HepG2 (cell line): Measurements from ENCODE around the gene KLF13.

Experiments used
- CTCF ChIP-seq: sonication (generic); formaldehyde crosslinking; IDR thresholded peaks from 2 replicates; pipeline ENCODE4 v1.5.0; 2020; ENCODE audit warnings: mild to moderate bottlenecking, missing genetic modification reagents, moderate library complexity
- EZH2 ChIP-seq: conservative IDR thresholded peaks from 2 replicates; pipeline ENCODE4 v1.6.1; 2012; ENCODE audit warnings: mild to moderate bottlenecking, low read depth, low read length, moderate library complexity
- FOXM1 ChIP-seq: sonication (generic); formaldehyde crosslinking; IDR thresholded peaks from 2 replicates; pipeline ENCODE4 v1.5.0; 2020; ENCODE audit warnings: missing genetic modification reagents
- GMEB2 ChIP-seq: IDR thresholded peaks from 2 replicates; pipeline ENCODE4 v1.6.1; 2016; ENCODE audit warnings: missing biosample characterization, missing genetic modification reagents, low read depth
- IKZF1 ChIP-seq: fragments of 450-650 bp; IDR thresholded peaks from 2 replicates; pipeline ENCODE4 v1.7.1; 2016
- PHF5A ChIP-seq: IDR thresholded peaks from one replicate; pipeline ENCODE4 v1.6.1; 2018; ENCODE audit warnings: low read depth, missing genetic modification reagents; ENCODE audit not compliant: unreplicated experiment
- PRDM10 ChIP-seq: sonication (generic); formaldehyde crosslinking; IDR thresholded peaks from 2 replicates; pipeline ENCODE4 v1.4.0; 2020; ENCODE audit warnings: low read depth, missing genetic modification reagents
- SIN3A ChIP-seq: IDR thresholded peaks from 2 replicates; pipeline ENCODE4 v1.6.1; 2011; ENCODE audit warnings: low read depth, mild to moderate bottlenecking, control low read depth, low read length, borderline replicate concordance
- SMAD1 ChIP-seq: sonication (generic); formaldehyde crosslinking; IDR thresholded peaks from 2 replicates; pipeline ENCODE4 v1.4.0; 2020; ENCODE audit warnings: missing genetic modification reagents, low read depth, mild to moderate bottlenecking, borderline replicate concordance
- ZBTB40 ChIP-seq, 2 experiments: fragments of 450-650 bp in 1 of 2; sonication (generic) in 1 of 2; formaldehyde crosslinking in 1 of 2; IDR thresholded peaks; 2 replicates each; pipeline versions ENCODE4 v1.6.1 to v1.8.0; 2016 to 2022; ENCODE audit warnings: antibody characterized with exemption in 1 of 2, mild to moderate bottlenecking in 1 of 2, missing genetic modification reagents in 1 of 2
- ZNF549 ChIP-seq: sonication (generic); formaldehyde crosslinking; IDR thresholded peaks from 2 replicates; pipeline ENCODE4 v1.5.0; 2020; ENCODE audit warnings: missing genetic modification reagents
- ZXDC ChIP-seq: sonication (generic); formaldehyde crosslinking; IDR thresholded peaks from 2 replicates; pipeline ENCODE4 v1.5.0; 2020; ENCODE audit warnings: mild to moderate bottlenecking, missing genetic modification reagents

- TF ChIP-seq SMAD1 (CRISPR knock-in tag) (no peak), IKZF1 (no peak), EZH2 (no peak), CTCF (no peak), PHF5A (CRISPR knock-in tag) (no peak), ZBTB40 (IDR thresholded peaks at IDR 0.05) (no peak), ZBTB40 (CRISPR knock-in tag; IDR thresholded peaks at IDR 0.05) (no peak), ZNF549 (no peak), ZXDC (CRISPR knock-in tag) (no peak), FOXM1 (CRISPR knock-in tag) (no peak), PRDM10 (CRISPR knock-in tag) (no peak), SIN3A (no peak), GMEB2 (no peak)
These were observed 20.7 kb downstream of the KLF13 start for GRCh38 chr15:31347067-31347975.
